SJCRH30 (cell line): ENCODE data around the gene KIF24. TPM values are rescaled to one million over a fixed set of nuclear protein-coding genes. Genes with fewer than 3 reads are reported as not detected.
"Not testable (repeated sequence)": the region's sequence is repeated elsewhere in the genome, so short reads cannot be mapped to it uniquely, and the experiment has no call there.

ENCODE experiments used
- DNase-seq, 2 experiments: peaks; one replicate each; pipeline ENCODE4 v3.0.0-alpha.2; 2015 to 2020
- H3K27ac ChIP-seq: fragments of 250-450 bp; sonication (Bioruptor Pico); 2 replicates; pipeline ENCODE4 v1.5.1; 2020; ENCODE audit warnings: mild to moderate bottlenecking, moderate library complexity
- H3K27me3 ChIP-seq: fragments of 250-450 bp; sonication (Bioruptor Pico); 2 replicates; pipeline ENCODE4 v1.5.1; 2020; ENCODE audit warnings: mild to moderate bottlenecking, moderate library complexity
- H3K36me3 ChIP-seq: fragments of 250-450 bp; sonication (Bioruptor Pico); 2 replicates; pipeline ENCODE4 v1.5.1; 2020; ENCODE audit warnings: mild to moderate bottlenecking, moderate library complexity
- H3K4me1 ChIP-seq: fragments of 250-450 bp; sonication (Bioruptor Pico); 2 replicates; pipeline ENCODE4 v1.5.1; 2020; ENCODE audit warnings: mild to moderate bottlenecking, moderate library complexity
- H3K4me3 ChIP-seq: fragments of 250-450 bp; sonication (Bioruptor Pico); 2 replicates; pipeline ENCODE4 v1.5.1; 2020; ENCODE audit warnings: mild to moderate bottlenecking, moderate library complexity
- H3K9me3 ChIP-seq: fragments of 250-450 bp; sonication (Bioruptor Pico); replicated peaks from 2 replicates; pipeline ENCODE4 v1.5.1; 2020; ENCODE audit warnings: mild to moderate bottlenecking, moderate library complexity
- total RNA-seq: library from RNA; depleted of rRNA; stranded (reverse); fragments of >200 nt; shearing (Covaris generic); gene quantifications from 2 replicates; pipeline ENCODE4 v1.2.3, GENCODE V29; 2014

KIF24 gene
- total RNA-seq, 1 experiment from 2014 or later, result 6.8 TPM

- peak in 1 of 2 experiments; percentile 11 for DNase-seq
- Histone ChIP-seq H3K9me3 (no peaks in the 10 kb centered on the region), H3K27ac (peak overlapping the region; percentile 69), H3K4me1 (peaks cover 3% of the 10 kb centered on the region), H3K36me3 (no peaks in the 10 kb centered on the region), H3K4me3 (peak overlapping the region; percentile 75), H3K27me3 (no peaks in the 10 kb centered on the region)
Observed at GRCh38 chr9:34328500-34328986, 525 bp downstream of the KIF24 start.

- no peak for DNase-seq
- no peaks in the 10 kb centered on the region for H3K9me3 ChIP-seq
- H3K27me3 ChIP-seq, result no peaks in the 10 kb centered on the region
- peaks cover 12% of the 10 kb centered on the region for H3K4me1 ChIP-seq
- no peaks in the 10 kb centered on the region for H3K36me3 ChIP-seq
- H3K4me3 ChIP-seq, result no peak overlapping the region
- no peak overlapping the region for H3K27ac ChIP-seq
Observed at GRCh38 chr9:34326690-34327089, 2.4 kb downstream of the KIF24 start.

- H3K4me3 ChIP-seq, result no peak overlapping the region
- H3K27ac ChIP-seq, result peak overlapping the region; percentile 47
- DNase-seq, result peak in 1 of 2 experiments; percentile 11
- H3K4me1 ChIP-seq, result peaks cover 12% of the 10 kb centered on the region
- no peaks in the 10 kb centered on the region for H3K36me3 ChIP-seq
- H3K9me3 ChIP-seq, result no peaks in the 10 kb centered on the region
- H3K27me3 ChIP-seq, result no peaks in the 10 kb centered on the region
Observed at GRCh38 chr9:34322899-34323591, 6.0 kb downstream of the KIF24 start.

GRCh38 chr9:34321451-34321850, 7.6 kb downstream of the KIF24 start:
- H3K36me3 ChIP-seq, result no peaks in the 10 kb centered on the region

GRCh38 chr9:34318163-34318790, 10.8 kb downstream of the KIF24 start:
- H3K4me1 ChIP-seq, result peaks cover 7% of the 10 kb centered on the region
- H3K9me3 ChIP-seq, result no peaks in the 10 kb centered on the region
- DNase-seq, result no peak
- H3K27ac ChIP-seq, result no peak overlapping the region
- no peak overlapping the region for H3K4me3 ChIP-seq
- no peaks in the 10 kb centered on the region for H3K36me3 ChIP-seq
- no peaks in the 10 kb centered on the region for H3K27me3 ChIP-seq

More at GRCh38 chr9:34321451-34321850, 7.6 kb downstream of the KIF24 start:
- Histone ChIP-seq H3K4me3 (no peak overlapping the region), H3K27me3 (no peaks in the 10 kb centered on the region), H3K4me1 (peaks cover 12% of the 10 kb centered on the region), H3K27ac (no peak overlapping the region), H3K9me3 (no peaks in the 10 kb centered on the region)
- no peak for DNase-seq

GRCh38 chr9:34317436-34317835, 11.6 kb downstream of the KIF24 start:
- Histone ChIP-seq H3K27ac (no peak overlapping the region), H3K4me1 (no peaks in the 10 kb centered on the region; the same call in 1 of the 2 replicates), H3K27me3 (no peaks in the 10 kb centered on the region), H3K4me3 (no peak overlapping the region), H3K9me3 (no peaks in the 10 kb centered on the region), H3K36me3 (no peaks in the 10 kb centered on the region)
- no peak for DNase-seq

- Histone ChIP-seq H3K9me3 (no peaks in the 10 kb centered on the region), H3K36me3 (no peaks in the 10 kb centered on the region)
Observed at GRCh38 chr9:34311499-34312185, 17.4 kb downstream of the KIF24 start.

GRCh38 chr9:34310215-34310614, 18.9 kb downstream of the KIF24 start:
- H3K4me3 ChIP-seq, result no peak overlapping the region
- no peak overlapping the region for H3K27ac ChIP-seq
- H3K4me1 ChIP-seq, result peaks cover 14% of the 10 kb centered on the region
- no peaks in the 10 kb centered on the region for H3K27me3 ChIP-seq
- DNase-seq, result peak in 1 of 2 experiments; percentile 43
- H3K9me3 ChIP-seq, result no peaks in the 10 kb centered on the region
- H3K36me3 ChIP-seq, result no peaks in the 10 kb centered on the region

More at GRCh38 chr9:34311499-34312185, 17.4 kb downstream of the KIF24 start:
- H3K4me3 ChIP-seq, result no peak overlapping the region
- no peak for DNase-seq
- peaks cover 14% of the 10 kb centered on the region for H3K4me1 ChIP-seq
- no peaks in the 10 kb centered on the region for H3K27me3 ChIP-seq
- H3K27ac ChIP-seq, result no peak overlapping the region

- not testable (repeated sequence) for H3K36me3 ChIP-seq, H3K4me3 ChIP-seq, DNase-seq, H3K27ac ChIP-seq, H3K9me3 ChIP-seq, H3K27me3 ChIP-seq
- H3K4me1 ChIP-seq, result peaks cover 14% of the 10 kb centered on the region
Observed at GRCh38 chr9:34308316-34308715, 20.8 kb downstream of the KIF24 start.

- not testable (repeated sequence) for H3K27ac ChIP-seq, H3K9me3 ChIP-seq, H3K4me1 ChIP-seq, H3K36me3 ChIP-seq, H3K27me3 ChIP-seq, H3K4me3 ChIP-seq, DNase-seq
Observed at GRCh38 chr9:34301064-34301463, 28.0 kb downstream of the KIF24 start.

- no peak for DNase-seq
- H3K4me1 ChIP-seq, result no peaks in the 10 kb centered on the region
- H3K36me3 ChIP-seq, result peaks cover 5% of the 10 kb centered on the region; the same call in 1 of the 2 replicates
Observed at GRCh38 chr9:34292552-34292951, 36.5 kb downstream of the KIF24 start.

GRCh38 chr9:34291423-34291822, 37.6 kb downstream of the KIF24 start:
- Histone ChIP-seq H3K36me3 (no peaks in the 10 kb centered on the region; the same call in 1 of the 2 replicates), H3K4me1 (no peaks in the 10 kb centered on the region), H3K27me3 (no peaks in the 10 kb centered on the region), H3K27ac (no peak overlapping the region), H3K9me3 (no peaks in the 10 kb centered on the region), H3K4me3 (no peak overlapping the region)
- DNase-seq, result no peak

More at GRCh38 chr9:34292552-34292951, 36.5 kb downstream of the KIF24 start:
- no peaks in the 10 kb centered on the region for H3K27me3 ChIP-seq
- no peak overlapping the region for H3K27ac ChIP-seq
- H3K9me3 ChIP-seq, result no peaks in the 10 kb centered on the region
- H3K4me3 ChIP-seq, result no peak overlapping the region

GRCh38 chr9:34291023-34291422, 38.0 kb downstream of the KIF24 start:
- no peaks in the 10 kb centered on the region for H3K4me1 ChIP-seq
- H3K36me3 ChIP-seq, result no peaks in the 10 kb centered on the region; the same call in 1 of the 2 replicates
- H3K4me3 ChIP-seq, result no peak overlapping the region
- no peak overlapping the region for H3K27ac ChIP-seq
- no peaks in the 10 kb centered on the region for H3K9me3 ChIP-seq
- no peaks in the 10 kb centered on the region for H3K27me3 ChIP-seq
- DNase-seq, result no peak

GRCh38 chr9:34289159-34289558, 39.9 kb downstream of the KIF24 start:
- DNase-seq, result no peak

GRCh38 chr9:34282096-34282495, 47.0 kb downstream of the KIF24 start:
- no peak for DNase-seq
- H3K4me3 ChIP-seq, result no peak overlapping the region
- no peaks in the 10 kb centered on the region for H3K9me3 ChIP-seq
- no peaks in the 10 kb centered on the region for H3K4me1 ChIP-seq
- no peaks in the 10 kb centered on the region; the same call in 1 of the 2 replicates for H3K36me3 ChIP-seq
- H3K27ac ChIP-seq, result no peak overlapping the region
- H3K27me3 ChIP-seq, result no peaks in the 10 kb centered on the region

More at GRCh38 chr9:34289159-34289558, 39.9 kb downstream of the KIF24 start:
- no peaks in the 10 kb centered on the region for H3K4me1 ChIP-seq
- no peaks in the 10 kb centered on the region for H3K27me3 ChIP-seq
- H3K4me3 ChIP-seq, result no peak overlapping the region
- H3K27ac ChIP-seq, result no peak overlapping the region
- no peaks in the 10 kb centered on the region; the same call in 1 of the 2 replicates for H3K36me3 ChIP-seq
- H3K9me3 ChIP-seq, result no peaks in the 10 kb centered on the region
